HG03378 (cell line): ENCODE data around the gene TRAPPC3.

ENCODE experiments used
- ATAC-seq: cut with Tn5 transposase; IDR thresholded peaks from one replicate; pipeline ENCODE4 v1.9.1; 2021; ENCODE audit warnings: mild to moderate bottlenecking, moderate library complexity; ENCODE audit not compliant: unreplicated experiment

TRAPPC3 gene

DNA sequence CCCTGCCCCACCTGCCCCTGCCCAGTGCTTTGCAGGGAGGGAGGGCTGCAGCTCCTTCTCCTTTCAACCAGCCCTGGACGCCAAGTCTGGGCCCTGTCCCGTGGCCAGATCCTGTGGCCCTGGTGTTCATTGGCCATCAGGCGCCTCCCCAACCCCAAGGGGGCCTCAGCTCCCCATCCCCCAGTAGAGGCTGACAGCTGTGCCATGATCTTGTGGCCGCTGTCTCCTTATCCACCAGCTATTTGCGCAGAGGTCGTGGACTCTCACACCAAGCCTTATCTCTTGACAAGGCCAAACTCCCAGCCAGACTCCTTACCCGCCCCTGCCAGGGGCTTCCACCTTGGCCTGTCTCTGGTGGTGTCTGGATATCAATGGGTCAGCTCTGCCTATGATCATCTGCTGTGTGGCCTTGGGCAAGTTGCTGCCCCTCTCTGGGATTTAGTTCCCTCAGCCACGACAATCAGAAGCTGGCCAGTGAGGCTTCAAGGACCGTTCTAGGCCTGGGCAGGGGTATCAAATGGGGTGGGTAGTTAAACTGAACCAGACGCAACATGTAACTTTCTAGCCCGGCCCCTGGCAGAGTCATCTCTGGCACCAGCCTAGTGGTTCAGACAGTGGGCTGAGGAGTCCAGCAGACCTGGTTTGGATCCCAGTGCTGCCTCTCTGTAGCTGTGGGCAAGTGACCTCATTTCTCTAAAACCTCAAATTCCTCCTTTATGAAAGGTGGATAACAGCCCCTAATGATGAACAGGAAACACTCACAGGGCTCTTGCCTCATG, 21.0 kb downstream of the TRAPPC3 start:
- ATAC-seq: no peak

DNA sequence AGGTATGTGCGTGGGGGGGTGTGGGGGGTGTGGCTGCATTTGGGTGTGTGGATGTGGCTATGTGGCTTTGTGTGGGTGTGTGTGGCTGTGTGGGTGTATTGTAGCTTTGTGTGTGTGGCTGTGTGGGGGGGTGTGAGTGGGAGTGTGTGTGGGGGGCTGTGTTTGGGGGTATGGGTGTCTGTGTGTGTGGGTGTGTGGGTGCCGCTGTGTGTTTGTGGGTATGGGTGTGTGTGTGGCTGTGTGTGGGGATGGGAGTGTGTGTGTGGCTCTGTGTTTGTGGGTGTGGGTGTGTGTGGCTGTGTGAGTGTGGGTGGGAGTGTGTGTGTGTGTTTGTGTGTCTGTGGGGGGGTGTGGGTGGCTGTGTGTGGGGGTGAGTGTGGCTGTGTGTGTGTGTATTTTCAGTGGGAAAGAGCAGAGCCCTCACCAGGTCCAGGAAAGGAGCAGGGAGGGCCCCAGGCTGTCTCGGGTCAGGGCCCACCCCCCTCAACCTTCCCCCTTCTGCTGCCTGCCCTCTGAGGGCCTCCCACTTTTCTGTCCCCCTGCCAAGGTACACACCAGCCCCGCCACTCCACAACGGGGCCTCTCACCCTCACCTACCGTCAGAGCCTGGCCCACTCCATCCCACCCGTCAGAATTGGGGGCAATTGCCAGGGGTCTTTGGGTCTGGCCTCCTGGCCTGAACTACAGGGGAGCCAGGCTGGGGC, 22.3 kb downstream of the TRAPPC3 start:
- ATAC-seq: no peak

DNA sequence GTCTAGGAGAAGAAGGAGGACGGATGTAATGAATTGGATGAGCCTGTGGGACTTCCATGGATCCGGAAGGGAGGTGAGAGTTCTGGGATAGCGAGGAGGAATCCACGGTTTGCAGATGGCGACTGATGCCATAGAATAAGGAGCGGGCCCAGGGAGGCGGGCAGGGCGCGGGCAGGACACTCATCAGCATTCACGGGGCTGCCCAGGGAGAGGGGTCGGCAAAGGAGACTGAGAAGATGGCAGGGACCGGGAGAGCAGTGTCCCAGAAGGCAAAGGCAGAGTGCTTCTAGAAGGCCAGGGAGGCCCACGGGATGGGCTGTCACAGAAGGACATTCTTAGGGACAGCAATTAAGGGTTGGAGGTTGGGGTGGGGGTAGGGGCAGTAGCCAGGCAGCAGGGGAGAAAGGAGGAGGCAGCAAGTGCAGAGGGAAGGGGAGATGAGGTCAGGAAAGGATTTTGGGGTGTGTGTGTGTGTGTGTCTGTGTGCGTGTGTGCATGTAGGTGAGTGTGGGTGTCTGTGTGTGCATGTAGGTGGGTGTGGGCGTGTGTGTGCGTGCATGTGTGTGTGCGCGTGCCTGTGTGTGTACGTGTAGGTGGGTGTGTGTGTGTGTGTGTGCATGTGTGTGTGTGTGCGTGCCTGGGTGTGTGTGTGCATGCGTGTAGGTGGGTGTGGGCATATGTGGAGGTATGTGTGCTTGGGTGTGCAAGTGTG, 23.1 kb downstream of the TRAPPC3 start:
- ATAC-seq: no peak

DNA sequence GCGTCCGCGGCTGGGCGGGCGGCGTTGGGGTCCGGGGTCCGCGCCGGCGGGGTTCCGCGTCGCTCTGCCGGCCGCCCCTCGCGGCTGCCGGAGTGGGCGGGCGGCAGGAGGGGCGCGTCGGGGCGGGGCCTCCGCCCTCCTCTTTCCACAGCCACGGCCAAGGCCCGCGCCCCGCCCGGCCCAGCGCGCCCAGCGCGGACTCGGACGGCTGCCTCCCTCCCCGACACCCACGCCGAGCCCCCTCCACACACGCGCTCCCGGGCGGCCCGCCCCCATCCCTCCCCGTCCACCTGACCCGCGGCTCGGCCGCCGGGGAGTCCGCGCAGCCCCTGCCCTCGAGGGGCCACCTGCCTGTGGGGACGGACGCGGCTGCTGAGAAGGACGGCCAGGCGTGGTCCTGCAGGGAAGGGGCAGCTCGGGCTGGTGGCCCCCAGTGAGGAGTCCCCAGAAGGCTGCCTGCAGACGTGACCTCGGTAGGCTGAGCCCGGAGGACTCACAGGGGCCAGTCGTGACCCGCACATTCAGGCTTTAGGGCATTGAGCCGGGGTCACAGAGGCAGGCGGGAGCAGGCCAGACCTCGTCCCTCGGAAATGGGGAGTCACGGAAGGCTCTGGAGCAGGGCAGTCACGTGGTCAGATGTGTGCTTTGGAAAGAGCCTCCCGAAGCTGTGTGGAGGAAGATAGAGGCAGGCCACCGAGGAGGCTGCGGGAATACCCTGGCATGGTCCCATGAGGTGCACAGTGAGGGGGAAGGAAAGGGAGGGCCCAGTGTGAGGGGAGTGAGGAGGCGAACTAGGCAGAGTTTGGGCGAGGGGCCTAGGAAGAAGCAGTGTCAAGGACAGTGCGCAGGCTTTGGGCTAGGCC, 23.9 kb downstream of the TRAPPC3 start, which contains the start of gene COL8A2:
COL8A2 (minus strand) TSS at position 94 of the 863 bp plus-strand sequence. CDS start 24,980 bp downstream, outside the sequence.
- no peak for ATAC-seq

DNA sequence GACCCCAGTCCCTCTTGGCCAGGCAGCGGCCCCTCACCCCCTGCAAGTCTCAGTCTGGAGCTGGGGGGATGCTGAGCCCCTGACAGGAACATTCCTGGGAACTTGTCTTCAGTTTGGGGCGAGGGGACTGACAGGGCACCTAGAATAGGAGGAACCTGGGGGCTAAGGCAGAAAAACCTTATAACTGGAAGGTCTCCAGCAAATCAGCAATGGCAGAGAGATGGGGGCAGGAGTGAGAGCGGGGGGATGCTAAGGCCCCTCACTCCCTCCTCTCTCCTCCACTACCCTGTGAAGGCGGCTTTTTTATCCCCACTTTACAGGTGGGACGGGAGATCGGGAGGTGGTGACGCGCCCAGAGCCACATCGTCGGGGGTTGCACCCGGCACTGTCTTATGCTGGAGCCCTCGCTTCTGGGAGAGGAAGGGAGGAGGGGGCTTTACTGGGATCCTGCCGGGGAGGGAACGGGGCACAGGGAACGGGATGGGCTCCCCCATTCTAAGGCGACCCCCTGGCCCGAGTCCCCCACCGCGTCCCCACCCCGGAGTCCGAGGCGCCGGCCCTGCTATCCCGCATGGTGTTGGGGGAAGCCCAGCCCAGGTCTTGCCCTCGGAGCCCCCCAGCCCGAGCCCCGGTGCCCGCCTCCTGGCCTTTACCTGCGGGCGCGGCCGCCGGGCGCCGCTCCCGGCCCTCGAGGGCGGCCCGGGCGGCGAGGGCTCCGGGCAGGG, 24.7 kb downstream of the TRAPPC3 start:
- no peak for ATAC-seq

DNA sequence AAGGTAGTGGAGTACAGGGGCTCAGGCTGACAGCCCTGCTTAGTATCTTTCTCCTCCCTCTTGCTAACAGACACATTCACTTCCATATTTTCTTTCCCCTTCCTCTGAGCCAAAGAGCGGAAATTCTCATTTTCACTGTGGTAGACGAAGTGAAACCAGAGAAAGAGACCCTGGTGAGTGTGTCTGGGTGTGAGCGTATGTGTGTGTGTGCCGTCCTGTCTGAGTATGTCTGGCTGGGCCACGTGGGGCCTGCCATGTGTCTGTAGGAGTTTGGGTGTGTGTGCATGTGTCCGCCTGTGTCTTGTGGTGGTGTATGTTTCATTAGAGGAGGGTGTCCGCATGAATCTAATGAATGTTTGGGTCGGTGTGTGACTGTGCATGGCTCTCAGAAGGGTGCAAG, 25.9 kb downstream of the TRAPPC3 start:
- no peak for ATAC-seq

DNA sequence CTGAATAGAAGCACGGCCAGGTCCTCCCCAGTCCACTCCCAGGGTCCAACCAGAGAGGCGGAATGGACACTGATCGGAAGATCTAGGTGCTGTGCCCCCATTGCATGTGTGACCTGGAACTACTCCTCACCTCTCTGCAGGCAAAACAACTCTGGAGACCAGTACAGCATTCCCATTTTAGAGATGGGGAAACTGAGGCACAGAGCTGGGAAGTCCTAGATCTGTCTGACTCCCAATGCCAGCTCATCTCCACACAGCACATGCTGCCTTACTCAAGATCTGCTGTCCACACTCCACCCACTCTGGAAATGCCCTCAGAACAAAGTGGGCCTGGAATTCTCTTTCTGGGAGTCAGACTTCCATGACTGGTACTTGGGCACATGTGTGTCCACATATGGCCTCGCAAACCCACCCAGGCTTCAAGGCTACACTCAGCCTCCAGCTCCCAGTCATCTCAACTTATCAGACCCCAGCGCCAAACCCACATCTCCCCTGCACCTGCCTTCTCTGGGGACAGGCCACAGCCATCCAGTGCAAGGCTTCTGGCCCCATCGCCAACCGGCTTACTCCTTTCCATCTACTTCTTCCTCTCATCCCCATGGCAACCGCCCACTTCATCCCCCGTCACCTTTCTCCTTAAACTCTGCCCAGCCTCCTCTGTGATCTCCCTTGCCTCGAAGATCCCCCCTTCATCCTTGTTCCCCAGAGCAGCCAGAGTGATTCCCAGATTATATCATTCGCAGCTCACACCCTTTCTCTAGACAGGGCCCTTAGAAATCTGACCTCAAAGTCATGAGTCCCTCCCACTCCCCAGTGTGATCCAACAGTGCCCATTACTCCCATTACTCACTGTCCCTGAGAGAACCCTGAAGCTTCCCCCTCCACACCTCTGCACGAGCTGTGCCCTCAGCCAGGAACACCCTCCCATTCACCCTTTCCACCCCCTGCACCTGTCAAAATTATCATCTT, 26.9 kb downstream of the TRAPPC3 start:
- ATAC-seq: no peak

DNA sequence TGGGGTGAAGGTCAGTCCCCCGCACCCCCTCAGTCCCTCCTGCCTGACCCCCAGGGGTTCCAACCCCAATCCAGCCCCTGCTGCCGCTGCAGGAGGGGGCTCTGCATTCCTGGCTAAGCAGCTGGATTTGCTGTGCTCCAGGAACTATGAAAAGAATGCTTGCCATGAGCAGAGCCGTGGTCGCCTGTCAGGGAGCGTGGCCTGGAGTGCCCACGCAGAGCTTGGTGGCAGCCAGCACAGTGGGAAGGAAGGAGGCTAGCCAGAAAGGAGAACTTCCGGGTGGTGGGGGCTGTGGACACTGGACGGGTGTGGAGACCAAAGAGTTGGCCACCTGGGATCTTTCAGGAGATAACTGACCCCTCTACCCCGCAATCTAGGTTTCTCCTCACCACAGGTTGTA, 29.8 kb downstream of the TRAPPC3 start:
- ATAC-seq: no peak

DNA sequence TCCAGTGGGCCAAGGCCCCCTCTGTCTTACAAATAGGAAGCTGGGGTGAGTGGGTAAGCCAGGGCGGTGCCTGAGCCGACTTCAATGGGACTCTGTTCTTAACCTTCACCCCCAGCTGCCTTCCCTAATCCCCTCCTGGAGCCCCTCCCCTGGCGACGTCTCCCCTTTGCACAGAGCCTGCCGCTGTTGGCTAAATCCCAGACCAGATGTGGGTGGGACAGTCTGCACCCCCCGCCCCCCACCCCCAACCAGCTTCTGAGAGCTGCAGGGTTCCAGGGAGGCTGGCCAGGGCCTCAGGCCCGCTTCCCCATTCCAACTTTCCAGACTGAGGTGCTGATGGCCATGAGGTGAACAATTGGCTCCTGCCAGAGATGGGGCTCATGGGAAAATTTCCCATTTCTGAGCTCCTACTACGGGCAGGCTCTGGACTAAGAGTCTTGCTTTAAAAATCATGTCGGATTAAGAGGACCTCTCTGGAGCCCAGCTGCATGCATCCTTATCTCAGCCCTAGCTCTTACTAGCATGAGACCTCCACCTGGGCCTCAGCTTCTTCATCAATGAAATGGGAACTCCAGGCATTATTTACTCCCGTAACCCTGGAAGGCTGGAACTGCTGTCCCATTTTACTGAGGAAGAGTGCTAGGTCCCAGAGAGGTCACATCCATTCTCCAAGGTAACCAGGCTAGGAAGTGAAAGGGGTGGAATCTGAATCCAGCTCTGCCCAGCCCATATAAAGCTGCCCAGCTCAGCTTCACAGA, 30.7 kb downstream of the TRAPPC3 start:
- no peak for ATAC-seq

DNA sequence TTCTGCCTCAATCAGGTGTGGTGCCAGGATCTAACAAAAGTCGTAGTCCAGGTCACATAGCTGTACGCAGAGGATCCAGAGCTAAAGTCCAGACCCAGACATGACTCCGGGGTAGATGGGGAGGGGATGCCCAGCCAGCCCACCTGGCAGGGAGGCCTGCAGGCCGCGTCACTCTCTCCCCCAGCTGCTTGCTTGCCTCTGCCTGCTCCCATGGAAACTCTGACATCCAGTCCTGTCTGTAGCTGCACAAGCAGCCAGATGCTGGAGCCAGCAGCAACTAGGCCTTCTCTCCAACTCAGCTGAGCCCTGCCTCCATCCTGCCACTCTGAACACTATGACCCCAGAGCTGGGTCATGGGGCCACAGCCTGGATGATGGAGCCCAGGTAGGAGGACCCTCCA, 32.4 kb downstream of the TRAPPC3 start:
- ATAC-seq: no peak

DNA sequence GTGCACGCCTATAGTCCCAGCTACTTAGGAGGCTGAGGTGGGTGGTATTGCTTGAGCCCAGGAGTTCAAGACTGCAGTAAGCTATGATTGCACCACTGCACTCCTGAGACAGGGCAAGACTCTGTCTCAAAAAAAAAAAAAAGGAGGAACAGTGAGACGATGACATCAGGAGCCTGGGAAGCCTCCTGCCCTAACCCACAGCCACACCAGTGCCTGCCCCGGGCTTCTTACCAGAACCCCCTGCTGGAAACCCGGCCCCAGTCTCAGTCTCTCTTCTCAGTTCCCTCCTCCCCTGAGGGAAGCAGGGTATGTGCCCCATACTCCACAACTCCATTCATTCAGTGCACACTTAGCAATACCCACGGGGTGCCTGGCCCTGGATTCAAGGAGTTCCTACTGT, 33.4 kb downstream of the TRAPPC3 start:
- ATAC-seq: no peak

DNA sequence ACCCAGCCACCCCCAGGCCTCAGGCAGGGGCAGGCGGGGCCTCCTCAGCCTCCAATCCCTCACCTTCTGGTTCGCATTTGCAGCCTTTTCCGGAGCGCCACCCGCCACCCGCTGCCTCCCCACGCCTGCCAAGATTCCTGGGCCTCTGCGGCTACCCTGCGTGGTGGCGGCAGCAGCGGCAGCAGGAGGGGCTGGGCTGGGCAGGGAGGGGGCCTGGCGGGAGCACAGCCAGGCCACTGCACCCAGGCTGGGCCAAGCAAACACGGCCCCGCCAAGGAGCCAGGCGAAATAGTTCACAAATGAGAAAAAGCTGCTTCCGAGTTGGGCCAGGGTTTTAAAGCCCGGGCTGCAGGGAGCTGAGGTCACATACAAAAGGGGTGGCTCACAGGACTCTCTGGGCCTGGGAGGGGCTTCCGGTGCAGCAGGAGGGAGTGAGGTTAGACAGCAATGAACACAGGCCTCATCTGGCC, 34.1 kb downstream of the TRAPPC3 start:
- no peak for ATAC-seq

DNA sequence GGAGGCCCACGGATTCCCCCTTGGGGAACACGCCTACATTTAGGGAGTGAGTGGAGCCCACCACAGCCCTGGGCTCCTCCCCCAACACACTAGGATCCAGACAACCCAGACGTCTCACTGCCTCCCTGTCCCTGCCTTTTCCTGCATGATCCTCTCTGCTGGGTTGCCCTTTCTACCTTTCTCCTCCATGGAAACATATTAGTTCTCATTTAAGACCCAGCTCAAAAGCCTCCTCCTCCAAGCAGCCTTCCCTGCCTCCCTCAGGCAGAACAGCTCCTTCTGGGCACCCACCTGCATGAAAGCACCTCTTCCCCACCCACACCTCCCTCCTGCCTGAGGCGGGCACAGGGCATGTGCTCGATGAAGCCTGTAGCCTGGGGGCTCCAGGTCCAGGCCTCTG, 34.9 kb downstream of the TRAPPC3 start:
- ATAC-seq: no peak

DNA sequence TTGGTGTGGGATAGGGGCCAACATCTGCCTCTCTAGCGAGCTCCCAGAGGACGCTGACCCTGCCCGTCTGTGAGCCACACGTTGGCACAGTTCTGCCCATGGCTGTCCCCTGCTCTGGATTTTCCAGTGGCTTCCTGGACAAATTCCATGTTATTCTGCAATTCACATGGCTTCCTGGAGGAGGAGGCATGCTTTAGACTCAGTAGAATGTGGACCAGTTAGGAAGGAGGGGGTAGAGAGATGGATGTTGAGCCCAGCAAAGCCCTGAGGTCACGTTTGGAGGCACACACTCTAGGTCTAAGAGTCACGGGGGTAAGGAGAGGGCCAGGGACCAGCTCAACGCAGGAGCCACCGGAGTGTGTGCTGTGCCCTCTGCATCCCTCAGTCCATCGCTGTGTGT, 36.5 kb downstream of the TRAPPC3 start:
- no peak for ATAC-seq

DNA sequence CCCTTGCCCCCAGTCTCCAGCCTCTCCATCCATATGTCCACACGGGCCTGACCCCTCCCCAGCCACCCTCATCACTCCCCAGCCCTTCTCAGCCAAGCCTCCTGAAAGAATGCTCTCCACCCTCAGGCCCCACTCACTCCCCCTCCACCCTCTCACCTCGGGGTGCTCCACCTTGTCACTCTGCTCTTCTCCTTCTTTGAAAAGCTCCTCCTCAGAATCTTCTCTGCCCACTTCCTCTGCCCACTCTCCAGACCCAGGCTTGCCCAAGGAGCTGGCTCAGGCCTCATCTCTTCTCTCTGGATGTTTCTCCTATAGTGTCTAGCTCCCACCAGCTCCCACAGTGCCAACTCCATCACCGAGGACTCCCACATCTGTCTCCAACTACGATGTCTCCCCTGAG, 38.1 kb downstream of the TRAPPC3 start:
- no peak for ATAC-seq

DNA sequence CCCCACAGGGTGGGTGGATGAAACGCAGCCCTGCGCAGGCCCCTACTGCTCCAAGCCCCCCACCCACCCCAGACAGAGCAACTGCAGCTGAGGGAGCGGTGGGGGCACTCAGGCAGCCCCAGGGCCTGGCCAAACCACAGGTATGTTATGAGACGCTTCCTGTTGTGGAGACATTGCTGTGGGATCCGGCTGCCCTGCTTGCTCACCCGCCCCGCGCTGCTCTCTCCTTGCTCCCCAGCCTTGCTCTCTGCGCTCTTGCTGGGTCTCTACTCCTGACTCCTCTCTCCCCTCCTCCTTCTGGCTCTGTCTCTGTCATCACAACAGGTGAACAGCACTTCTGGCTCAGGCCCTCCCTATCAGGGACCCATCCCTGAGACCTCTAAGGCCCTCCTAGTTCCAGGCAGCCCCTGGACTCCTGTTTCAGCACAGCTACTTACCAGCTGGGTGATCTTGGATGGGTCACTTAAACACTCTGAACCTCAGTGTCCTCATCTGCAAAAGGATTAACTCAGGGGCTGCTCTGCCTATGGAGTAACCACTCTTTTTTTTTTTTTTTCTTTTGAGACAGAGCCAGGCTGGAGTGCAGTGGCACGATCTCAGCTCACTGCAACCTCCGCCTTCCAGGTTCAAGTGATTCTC, 40.1 kb downstream of the TRAPPC3 start:
- ATAC-seq: no peak

DNA sequence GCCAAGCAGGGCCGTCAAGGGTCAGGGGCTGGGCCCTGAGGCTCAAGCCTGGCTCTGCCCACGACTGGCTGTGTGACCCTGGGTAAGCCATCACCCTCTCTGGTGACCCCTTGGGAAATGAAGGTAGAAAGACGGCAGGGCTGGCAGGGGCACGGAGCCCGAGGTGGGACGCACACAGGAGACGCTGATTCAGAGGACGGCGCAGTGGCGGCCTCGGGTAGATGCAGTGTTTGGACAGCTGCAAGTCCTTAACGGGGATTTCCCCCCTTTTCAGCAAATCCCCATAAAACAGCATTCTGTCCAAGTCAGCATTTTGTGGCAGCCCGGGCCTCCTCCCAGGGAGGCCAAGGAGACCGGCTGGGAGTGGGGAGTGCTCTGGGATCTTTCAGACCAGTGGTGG, 41.0 kb downstream of the TRAPPC3 start:
- no peak for ATAC-seq

DNA sequence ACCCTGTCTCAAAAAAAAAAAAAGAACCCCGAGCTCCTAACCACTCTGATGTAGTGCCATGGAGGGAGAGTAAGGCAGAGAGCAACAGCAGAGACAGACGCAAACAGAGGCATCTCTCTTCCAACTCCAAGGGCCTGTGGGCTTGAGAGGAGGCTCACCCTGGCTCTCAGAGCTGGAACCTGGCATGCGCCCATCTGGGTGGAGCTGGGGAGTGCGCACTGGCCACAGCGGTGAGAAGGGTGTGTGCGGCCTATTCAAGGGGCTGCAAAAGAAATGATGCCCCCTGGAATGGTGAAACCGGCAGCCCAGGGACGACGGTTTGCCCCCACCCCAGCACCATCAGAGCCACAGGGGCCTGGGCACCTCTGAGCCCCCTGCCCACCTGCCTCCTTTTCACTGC, 41.9 kb downstream of the TRAPPC3 start:
- ATAC-seq: no peak
